Measurements from ENCODE around the gene NVL.
"Not testable (repeated sequence)": the region's sequence is repeated elsewhere in the genome, so short reads cannot be mapped to it uniquely, and the experiment has no call there.

Gene NVL

GRCh38 chr1:224329842-224330753, at the start of gene NVL:
NVL (minus strand) TSS chr1:224330172; CDS start chr1:224330127, 45 bp downstream.
- DNase-seq, result peak; percentile 26 to 96 (median 78)

GRCh38 chr1:224378855-224379631, 49.1 kb upstream of the NVL start:
- DNase-seq, result no peak

GRCh38 chr1:224377676-224378006, 47.7 kb upstream of the NVL start:
- no peak for DNase-seq

- DNase-seq, result no peak
Observed at GRCh38 chr1:224375059-224375458, 45.1 kb upstream of the NVL start.

- no peak for DNase-seq
Observed at GRCh38 chr1:224373008-224373590, 43.1 kb upstream of the NVL start.

- DNase-seq, result no peak
Observed at GRCh38 chr1:224368409-224368808, 38.4 kb upstream of the NVL start.

- no peak for DNase-seq
Observed at GRCh38 chr1:224359207-224359606, 29.2 kb upstream of the NVL start.

GRCh38 chr1:224358237-224358636, 28.3 kb upstream of the NVL start:
- DNase-seq, result no peak

GRCh38 chr1:224357626-224358124, 27.7 kb upstream of the NVL start:
- DNase-seq, result no peak

GRCh38 chr1:224356685-224357625, 27.0 kb upstream of the NVL start, which contains the start of gene CNIH4:
CNIH4 (plus strand) TSS chr1:224356879; CDS start chr1:224356925, 46 bp downstream.
- peak; percentile 8 to 93 (median 83) for DNase-seq

GRCh38 chr1:224353975-224354925, 24.3 kb upstream of the NVL start:
- DNase-seq, result no peak

GRCh38 chr1:224352436-224353085, 22.6 kb upstream of the NVL start:
- not testable (repeated sequence) for DNase-seq

GRCh38 chr1:224349716-224350115, 19.7 kb upstream of the NVL start:
- DNase-seq, result not testable (repeated sequence)

GRCh38 chr1:224348137-224348536, 18.2 kb upstream of the NVL start:
- no peak for DNase-seq

GRCh38 chr1:224343679-224344078, 13.7 kb upstream of the NVL start:
- no peak for DNase-seq

GRCh38 chr1:224340453-224341384, 10.7 kb upstream of the NVL start:
- DNase-seq, result peak in 2 of 51 donors; percentile 1 to 4

- DNase-seq, result no peak
Observed at GRCh38 chr1:224339442-224340033, 9.6 kb upstream of the NVL start.

Data from hypothalamus (tissue), 51 donors.